ENCODE data around the gene BMX.

DNA sequence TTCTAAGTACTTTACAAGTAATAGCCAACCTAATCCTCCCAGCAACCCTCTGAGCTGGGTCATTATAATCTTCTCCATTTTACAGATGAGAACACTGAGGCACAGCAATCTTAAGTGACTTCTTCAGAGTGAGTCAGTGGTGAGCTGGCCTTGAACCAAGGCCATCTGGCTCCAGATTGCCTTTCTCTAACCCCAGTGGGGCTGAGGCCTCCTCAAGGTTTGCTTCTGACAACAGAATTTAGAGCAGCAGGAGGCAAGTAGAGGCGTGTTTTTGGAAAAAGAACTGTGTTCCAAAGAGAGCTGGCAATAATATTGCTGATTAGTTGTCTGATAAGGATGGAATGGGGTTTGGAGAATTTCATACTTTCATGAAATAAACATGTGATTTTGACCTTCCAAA lies 48.7 kb upstream of the BMX start:
- TF ChIP-seq POLR2A (IDR thresholded peaks at IDR 0.05; ENCODE audit: low read length) (no peak), GATA1 (IDR thresholded peaks at IDR 0.05; ENCODE audit: low read depth, low read length) (no peak)
